K562 (cell line): ENCODE measurements around the gene FRMD4B. TPM values are rescaled to one million over a fixed set of nuclear protein-coding genes. Genes with fewer than 3 reads are reported as not detected.

Experiments
- BRF1 ChIP-seq: IDR thresholded peaks from 3 replicates; pipeline ENCODE4 v1.6.1; 2011; ENCODE audit warnings: borderline replicate concordance, mild to moderate bottlenecking; ENCODE audit not compliant: insufficient read length; ENCODE audit errors: extremely low read depth
- FOXA3 ChIP-seq, 2 experiments: fragments of 450-650 bp in 1 of 2; sonication (generic) in 1 of 2; formaldehyde crosslinking; IDR thresholded peaks in 1 of 2; conservative IDR thresholded peaks in 1 of 2; 2 replicates each; pipeline versions ENCODE4 v1.4.0 to v1.8.0; 2020 to 2022; ENCODE audit warnings: mild to moderate bottlenecking in 2 of 2, missing genetic modification reagents in 1 of 2
- FOXO4 ChIP-seq: fragments of 450-650 bp; formaldehyde crosslinking; IDR thresholded peaks from 2 replicates; pipeline ENCODE4 v1.4.0; 2020; ENCODE audit warnings: mild to moderate bottlenecking, moderate library complexity
- HMG20A ChIP-seq: fragments of 450-650 bp; formaldehyde crosslinking; conservative IDR thresholded peaks from 2 replicates; pipeline ENCODE4 v1.4.0; 2020; ENCODE audit warnings: mild to moderate bottlenecking, mixed read lengths
- MTA1 ChIP-seq: fragments of 450-650 bp; IDR thresholded peaks from 2 replicates; pipeline ENCODE4 v1.6.1; 2017; ENCODE audit warnings: borderline replicate concordance
- MYBL2 ChIP-seq, 2 experiments: fragments of 450-650 bp in 1 of 2; sonication (generic) in 1 of 2; formaldehyde crosslinking in 1 of 2; IDR thresholded peaks; 2 replicates each; pipeline versions ENCODE4 v1.6.1 to v1.8.1; 2017 to 2022; ENCODE audit warnings: borderline replicate concordance in 1 of 2, inconsistent platforms in 1 of 2, low read depth in 1 of 2, mild to moderate bottlenecking in 1 of 2, missing genetic modification reagents in 1 of 2, moderate library complexity in 1 of 2
- PHB ChIP-seq: fragments of 250-450 bp; sonication (Bioruptor Pico); IDR thresholded peaks from 2 replicates; pipeline ENCODE4 v1.5.0; 2021
- PRPF4 ChIP-seq: fragments of 200-400 bp; formaldehyde crosslinking; IDR thresholded peaks from one replicate; pipeline ENCODE4 v1.6.1; 2017; ENCODE audit warnings: low read length, low read depth, mild to moderate bottlenecking; ENCODE audit not compliant: insufficient read depth, poor library complexity, severe bottlenecking
- RAD51 ChIP-seq: fragments of 450-650 bp; IDR thresholded peaks from 2 replicates; pipeline ENCODE4 v1.7.1; 2016; ENCODE audit warnings: low read depth, mild to moderate bottlenecking, borderline replicate concordance
- ZNF589 ChIP-seq: fragments of 200-800 bp; sonication (Bioruptor generic); IDR thresholded peaks from 2 replicates; pipeline ENCODE4 v1.6.1; 2016; ENCODE audit warnings: low read depth, missing genetic modification characterization, missing compliant biosample characterization
- polyA plus RNA-seq, 8 experiments: library from polyadenylated mRNA; depleted of rRNA in 4 of 8; stranded (reverse) in 5 of 8; unstranded in 3 of 8; fragments of >200 nt; fragmentation: Nextera tagmentation in 2 of 8; fragmentation: Illumina TruSeq in 1 of 8; extraction: Ambion mirVana in 2 of 8; extraction: Trizol in 1 of 8; gene quantifications; 2 replicates each; pipeline versions ENCODE4 v1.2.1 to v1.2.3, GENCODE V29; 2011 to 2014; ENCODE audit warnings: inconsistent platforms in 1 of 8, missing spikeins in 1 of 8
- total RNA-seq, 7 experiments: library from RNA; depleted of rRNA in 6 of 7; stranded (reverse); fragments of >200 nt in 6 of 7; fragmentation: Illumina TruSeq in 2 of 7; extraction: Trizol in 2 of 7; gene quantifications; 2 replicates each; pipeline versions ENCODE4 v1.2.1 to v1.2.3, GENCODE V29; 2011 to 2021; ENCODE audit warnings: low replicate concordance in 1 of 7
- TF ChIP-seq, protein P1 (sequence below), 2 experiments: fragments of 450-650 bp; IDR thresholded peaks; 2 replicates each; pipeline ENCODE4 v1.6.1; 2018; ENCODE audit warnings: mild to moderate bottlenecking in 2 of 2, low read depth in 1 of 2; ENCODE audit not compliant: partially characterized antibody in 2 of 2
- TF ChIP-seq, protein P2 (sequence below): fragments of 250-450 bp; sonication (Bioruptor Pico); IDR thresholded peaks from 2 replicates; pipeline ENCODE4 v1.8.0; 2022; ENCODE audit warnings: inconsistent platforms

FRMD4B gene
- total and polyA plus RNA-seq, 9 of the 15 experiments (the other 6 are each of a cell fraction or from before 2014, with no cell fraction given) = 0.03 to 0.09 (median 0.04) TPM; not detected in 3

DNA sequence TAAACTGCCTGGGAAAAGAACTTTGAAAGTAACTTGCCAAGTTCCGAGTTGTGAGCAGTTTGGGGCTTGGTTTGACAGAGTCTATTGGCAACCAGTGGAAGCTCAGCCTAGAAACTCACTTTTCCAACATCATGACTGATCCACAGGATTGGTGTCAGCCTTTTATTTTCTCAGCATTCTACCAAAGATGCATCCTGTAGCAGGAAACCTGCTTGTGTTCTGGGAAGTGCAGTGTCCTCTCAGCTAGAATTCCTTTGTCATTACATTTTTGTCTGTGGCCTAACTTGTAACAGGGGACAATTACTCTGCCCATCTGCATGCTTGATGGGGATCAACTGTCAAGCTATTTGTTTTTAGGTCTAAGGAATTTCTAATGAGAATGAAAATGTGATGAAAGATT lies 146.8 kb downstream of the FRMD4B start (continued):
- TF ChIP-seq FOXO4 (CRISPR knock-in tag) (no peak), MYBL2 (IDR thresholded peaks at IDR 0.05; ENCODE audit: low read depth) (no peak), MYBL2 (CRISPR knock-in tag; IDR thresholded peaks at IDR 0.05; ENCODE audit: borderline replicate concordance) (no peak), RAD51 (no peak), MTA1 (no peak), HMG20A (no peak), ZNF589 (CRISPR knock-in tag) (no peak), PHB (CRISPR knock-in tag) (no peak), FOXA3 (CRISPR knock-in tag; conservative IDR thresholded peaks at IDR 0.05 in 1 of 2, IDR thresholded peaks at IDR 0.05 in 1 of 2) (no peak), BRF1 (no peak), PRPF4 (no peak)
- TF ChIP-seq, protein P1, sequence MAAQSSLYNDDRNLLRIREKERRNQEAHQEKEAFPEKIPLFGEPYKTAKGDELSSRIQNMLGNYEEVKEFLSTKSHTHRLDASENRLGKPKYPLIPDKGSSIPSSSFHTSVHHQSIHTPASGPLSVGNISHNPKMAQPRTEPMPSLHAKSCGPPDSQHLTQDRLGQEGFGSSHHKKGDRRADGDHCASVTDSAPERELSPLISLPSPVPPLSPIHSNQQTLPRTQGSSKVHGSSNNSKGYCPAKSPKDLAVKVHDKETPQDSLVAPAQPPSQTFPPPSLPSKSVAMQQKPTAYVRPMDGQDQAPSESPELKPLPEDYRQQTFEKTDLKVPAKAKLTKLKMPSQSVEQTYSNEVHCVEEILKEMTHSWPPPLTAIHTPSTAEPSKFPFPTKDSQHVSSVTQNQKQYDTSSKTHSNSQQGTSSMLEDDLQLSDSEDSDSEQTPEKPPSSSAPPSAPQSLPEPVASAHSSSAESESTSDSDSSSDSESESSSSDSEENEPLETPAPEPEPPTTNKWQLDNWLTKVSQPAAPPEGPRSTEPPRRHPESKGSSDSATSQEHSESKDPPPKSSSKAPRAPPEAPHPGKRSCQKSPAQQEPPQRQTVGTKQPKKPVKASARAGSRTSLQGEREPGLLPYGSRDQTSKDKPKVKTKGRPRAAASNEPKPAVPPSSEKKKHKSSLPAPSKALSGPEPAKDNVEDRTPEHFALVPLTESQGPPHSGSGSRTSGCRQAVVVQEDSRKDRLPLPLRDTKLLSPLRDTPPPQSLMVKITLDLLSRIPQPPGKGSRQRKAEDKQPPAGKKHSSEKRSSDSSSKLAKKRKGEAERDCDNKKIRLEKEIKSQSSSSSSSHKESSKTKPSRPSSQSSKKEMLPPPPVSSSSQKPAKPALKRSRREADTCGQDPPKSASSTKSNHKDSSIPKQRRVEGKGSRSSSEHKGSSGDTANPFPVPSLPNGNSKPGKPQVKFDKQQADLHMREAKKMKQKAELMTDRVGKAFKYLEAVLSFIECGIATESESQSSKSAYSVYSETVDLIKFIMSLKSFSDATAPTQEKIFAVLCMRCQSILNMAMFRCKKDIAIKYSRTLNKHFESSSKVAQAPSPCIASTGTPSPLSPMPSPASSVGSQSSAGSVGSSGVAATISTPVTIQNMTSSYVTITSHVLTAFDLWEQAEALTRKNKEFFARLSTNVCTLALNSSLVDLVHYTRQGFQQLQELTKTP (IDR thresholded peaks at IDR 0.05; ENCODE audit: low read depth in 1 of 2, partially characterized antibody in 2 of 2) = no peak
- TF ChIP-seq, protein P2, sequence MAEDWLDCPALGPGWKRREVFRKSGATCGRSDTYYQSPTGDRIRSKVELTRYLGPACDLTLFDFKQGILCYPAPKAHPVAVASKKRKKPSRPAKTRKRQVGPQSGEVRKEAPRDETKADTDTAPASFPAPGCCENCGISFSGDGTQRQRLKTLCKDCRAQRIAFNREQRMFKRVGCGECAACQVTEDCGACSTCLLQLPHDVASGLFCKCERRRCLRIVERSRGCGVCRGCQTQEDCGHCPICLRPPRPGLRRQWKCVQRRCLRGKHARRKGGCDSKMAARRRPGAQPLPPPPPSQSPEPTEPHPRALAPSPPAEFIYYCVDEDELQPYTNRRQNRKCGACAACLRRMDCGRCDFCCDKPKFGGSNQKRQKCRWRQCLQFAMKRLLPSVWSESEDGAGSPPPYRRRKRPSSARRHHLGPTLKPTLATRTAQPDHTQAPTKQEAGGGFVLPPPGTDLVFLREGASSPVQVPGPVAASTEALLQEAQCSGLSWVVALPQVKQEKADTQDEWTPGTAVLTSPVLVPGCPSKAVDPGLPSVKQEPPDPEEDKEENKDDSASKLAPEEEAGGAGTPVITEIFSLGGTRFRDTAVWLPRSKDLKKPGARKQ = no peak
